HepG2 (cell line): ENCODE measurements around the gene RRBP1. TPM values are rescaled to one million over a fixed set of nuclear protein-coding genes. Genes with fewer than 3 reads are reported as not detected.

Source experiments
- RAD51 ChIP-seq: fragments of 450-650 bp; IDR thresholded peaks from 2 replicates; pipeline ENCODE4 v1.6.1; 2016; ENCODE audit warnings: borderline replicate concordance
- TEAD3 ChIP-seq: optimal IDR thresholded peaks from 2 replicates; pipeline ENCODE3; 2016; ENCODE audit warnings: borderline replicate concordance
- ZNF160 ChIP-seq: sonication (generic); formaldehyde crosslinking; IDR thresholded peaks from 2 replicates; pipeline ENCODE4 v1.8.0; 2022; ENCODE audit warnings: mild to moderate bottlenecking, inconsistent platforms, missing genetic modification reagents
- polyA plus RNA-seq, 8 experiments: library from polyadenylated mRNA; depleted of rRNA in 3 of 8; stranded (reverse) in 7 of 8; unstranded in 1 of 8; fragments of >200 nt; fragmentation: Illumina TruSeq in 4 of 8; extraction: Trizol in 4 of 8; gene quantifications; 2 replicates each; pipeline versions ENCODE4 v1.2.1 to v1.2.3, GENCODE V29; 2011 to 2016; ENCODE audit warnings: low read depth in 4 of 8, missing spikeins in 1 of 8, mixed read lengths in 1 of 8; ENCODE audit not compliant: insufficient read depth in 1 of 8
- total RNA-seq, 5 experiments: library from RNA; depleted of rRNA; stranded (reverse); fragments of >200 nt; fragmentation: Illumina TruSeq; extraction: Trizol; gene quantifications; 2 replicates each; pipeline ENCODE4 v1.2.3, GENCODE V29; 2016; ENCODE audit warnings: low read depth in 1 of 5
- TF ChIP-seq, protein P1 (sequence below): sonication (generic); formaldehyde crosslinking; IDR thresholded peaks from 2 replicates; pipeline ENCODE4 v1.5.0; 2020; ENCODE audit warnings: mild to moderate bottlenecking, missing genetic modification reagents, borderline replicate concordance
- TF ChIP-seq, protein P2 (sequence below), 2 experiments: sonication (generic) in 1 of 2; formaldehyde crosslinking in 1 of 2; IDR thresholded peaks; 2 replicates each; pipeline versions ENCODE4 v1.6.1 to v1.9.0; 2014 to 2022; ENCODE audit warnings: antibody characterized with exemption in 1 of 2, borderline replicate concordance in 1 of 2, inconsistent platforms in 1 of 2, low read depth in 1 of 2, missing genetic modification reagents in 1 of 2
- TF ChIP-seq, protein P3 (sequence below): sonication (generic); formaldehyde crosslinking; IDR thresholded peaks from 2 replicates; pipeline ENCODE4 v1.5.0; 2020; ENCODE audit warnings: missing genetic modification reagents
- TF ChIP-seq, protein P4 (sequence below): sonication (generic); formaldehyde crosslinking; IDR thresholded peaks from 2 replicates; pipeline ENCODE4 v1.4.0; 2020; ENCODE audit warnings: missing genetic modification reagents, borderline replicate concordance
- TF ChIP-seq, protein P5 (sequence below): IDR thresholded peaks from 2 replicates; pipeline ENCODE4 v1.6.1; 2016; ENCODE audit warnings: missing biosample characterization, missing genetic modification reagents, low read depth
- TF ChIP-seq, protein P6 (sequence below): sonication (generic); formaldehyde crosslinking; IDR thresholded peaks from 2 replicates; pipeline ENCODE4 v1.8.1; 2023; ENCODE audit warnings: mild to moderate bottlenecking, moderate library complexity, missing genetic modification reagents

Gene RRBP1
- total and polyA plus RNA-seq, 2 of the 13 experiments (the other 11 are each of a cell fraction or from before 2014, with no cell fraction given), result 150 to 222 TPM

DNA sequence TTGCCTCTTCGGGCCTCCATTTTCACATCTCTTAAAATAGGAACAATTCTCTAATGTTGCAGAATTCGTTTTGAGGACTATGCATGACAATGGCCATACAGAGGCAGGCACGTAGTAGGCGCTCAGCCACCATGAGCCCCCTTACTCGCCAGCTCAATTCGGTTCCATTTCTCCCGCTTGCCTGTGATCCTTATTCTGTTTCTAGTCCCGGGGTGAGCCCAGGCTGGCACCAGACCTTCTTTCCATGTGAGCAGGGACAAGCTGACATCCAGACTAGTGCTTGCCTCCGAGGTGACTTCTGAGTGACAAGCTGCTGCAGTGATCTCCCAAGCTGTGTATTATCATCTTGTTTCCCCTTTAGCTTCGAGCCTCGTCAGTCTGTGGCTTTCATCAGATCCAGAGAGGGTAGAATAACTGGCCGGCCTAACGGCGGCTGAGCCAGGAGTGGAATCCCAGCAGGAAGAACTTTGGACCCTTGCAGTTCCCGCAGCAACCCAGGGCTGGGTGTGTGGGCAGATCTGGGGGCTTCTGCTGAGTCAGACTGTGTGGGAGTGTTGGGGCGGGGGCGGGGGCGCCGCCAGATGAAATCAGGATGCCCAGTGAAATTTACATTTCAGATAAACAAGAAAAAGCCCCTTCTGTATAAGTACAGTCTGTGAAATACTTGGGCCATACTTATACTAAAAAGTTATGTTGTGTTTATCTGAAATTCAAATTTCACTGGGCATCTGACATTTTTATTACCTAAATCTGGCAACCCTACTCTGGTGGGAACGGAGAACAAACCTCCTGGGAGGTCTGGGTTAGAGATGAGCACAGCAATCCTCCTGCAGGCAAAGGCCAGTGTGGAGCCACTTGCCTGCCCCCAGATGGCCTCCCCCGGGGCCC, 28.6 kb upstream of the RRBP1 start (continued):
- TF ChIP-seq, protein P1, sequence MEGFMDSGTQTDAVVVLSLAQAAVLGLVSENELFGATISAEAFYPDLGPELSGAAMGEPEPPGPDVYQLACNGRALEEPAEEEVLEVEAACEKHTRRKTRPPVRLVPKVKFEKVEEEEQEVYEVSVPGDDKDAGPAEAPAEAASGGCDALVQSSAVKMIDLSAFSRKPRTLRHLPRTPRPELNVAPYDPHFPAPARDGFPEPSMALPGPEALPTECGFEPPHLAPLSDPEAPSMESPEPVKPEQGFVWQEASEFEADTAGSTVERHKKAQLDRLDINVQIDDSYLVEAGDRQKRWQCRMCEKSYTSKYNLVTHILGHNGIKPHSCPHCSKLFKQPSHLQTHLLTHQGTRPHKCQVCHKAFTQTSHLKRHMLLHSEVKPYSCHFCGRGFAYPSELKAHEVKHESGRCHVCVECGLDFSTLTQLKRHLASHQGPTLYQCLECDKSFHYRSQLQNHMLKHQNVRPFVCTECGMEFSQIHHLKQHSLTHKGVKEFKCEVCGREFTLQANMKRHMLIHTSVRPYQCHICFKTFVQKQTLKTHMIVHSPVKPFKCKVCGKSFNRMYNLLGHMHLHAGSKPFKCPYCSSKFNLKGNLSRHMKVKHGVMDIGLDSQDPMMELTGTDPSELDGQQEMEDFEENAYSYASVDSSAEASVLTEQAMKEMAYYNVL (CRISPR knock-in tag), result peak; percentile 37; the same call in 1 of the 2 replicates
- TF ChIP-seq ZNF160 (CRISPR knock-in tag), result peak; percentile 73; the same call in 1 of the 2 replicates
- no peak for TF ChIP-seq RAD51
- TF ChIP-seq, protein P2, sequence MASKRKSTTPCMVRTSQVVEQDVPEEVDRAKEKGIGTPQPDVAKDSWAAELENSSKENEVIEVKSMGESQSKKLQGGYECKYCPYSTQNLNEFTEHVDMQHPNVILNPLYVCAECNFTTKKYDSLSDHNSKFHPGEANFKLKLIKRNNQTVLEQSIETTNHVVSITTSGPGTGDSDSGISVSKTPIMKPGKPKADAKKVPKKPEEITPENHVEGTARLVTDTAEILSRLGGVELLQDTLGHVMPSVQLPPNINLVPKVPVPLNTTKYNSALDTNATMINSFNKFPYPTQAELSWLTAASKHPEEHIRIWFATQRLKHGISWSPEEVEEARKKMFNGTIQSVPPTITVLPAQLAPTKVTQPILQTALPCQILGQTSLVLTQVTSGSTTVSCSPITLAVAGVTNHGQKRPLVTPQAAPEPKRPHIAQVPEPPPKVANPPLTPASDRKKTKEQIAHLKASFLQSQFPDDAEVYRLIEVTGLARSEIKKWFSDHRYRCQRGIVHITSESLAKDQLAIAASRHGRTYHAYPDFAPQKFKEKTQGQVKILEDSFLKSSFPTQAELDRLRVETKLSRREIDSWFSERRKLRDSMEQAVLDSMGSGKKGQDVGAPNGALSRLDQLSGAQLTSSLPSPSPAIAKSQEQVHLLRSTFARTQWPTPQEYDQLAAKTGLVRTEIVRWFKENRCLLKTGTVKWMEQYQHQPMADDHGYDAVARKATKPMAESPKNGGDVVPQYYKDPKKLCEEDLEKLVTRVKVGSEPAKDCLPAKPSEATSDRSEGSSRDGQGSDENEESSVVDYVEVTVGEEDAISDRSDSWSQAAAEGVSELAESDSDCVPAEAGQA (IDR thresholded peaks at IDR 0.05; ENCODE audit: low read depth), result 0 out of 2 replicates have a peak, but pooled peaks have one; percentile 41
- TF ChIP-seq, protein P2 (CRISPR knock-in tag; IDR thresholded peaks at IDR 0.05; ENCODE audit: borderline replicate concordance), result peak; percentile 82; the same call in 1 of the 2 replicates
- TF ChIP-seq, protein P3, sequence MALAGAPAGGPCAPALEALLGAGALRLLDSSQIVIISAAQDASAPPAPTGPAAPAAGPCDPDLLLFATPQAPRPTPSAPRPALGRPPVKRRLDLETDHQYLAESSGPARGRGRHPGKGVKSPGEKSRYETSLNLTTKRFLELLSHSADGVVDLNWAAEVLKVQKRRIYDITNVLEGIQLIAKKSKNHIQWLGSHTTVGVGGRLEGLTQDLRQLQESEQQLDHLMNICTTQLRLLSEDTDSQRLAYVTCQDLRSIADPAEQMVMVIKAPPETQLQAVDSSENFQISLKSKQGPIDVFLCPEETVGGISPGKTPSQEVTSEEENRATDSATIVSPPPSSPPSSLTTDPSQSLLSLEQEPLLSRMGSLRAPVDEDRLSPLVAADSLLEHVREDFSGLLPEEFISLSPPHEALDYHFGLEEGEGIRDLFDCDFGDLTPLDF (CRISPR knock-in tag), result peak; percentile 40; the same call in 1 of the 2 replicates
- TF ChIP-seq, protein P4, sequence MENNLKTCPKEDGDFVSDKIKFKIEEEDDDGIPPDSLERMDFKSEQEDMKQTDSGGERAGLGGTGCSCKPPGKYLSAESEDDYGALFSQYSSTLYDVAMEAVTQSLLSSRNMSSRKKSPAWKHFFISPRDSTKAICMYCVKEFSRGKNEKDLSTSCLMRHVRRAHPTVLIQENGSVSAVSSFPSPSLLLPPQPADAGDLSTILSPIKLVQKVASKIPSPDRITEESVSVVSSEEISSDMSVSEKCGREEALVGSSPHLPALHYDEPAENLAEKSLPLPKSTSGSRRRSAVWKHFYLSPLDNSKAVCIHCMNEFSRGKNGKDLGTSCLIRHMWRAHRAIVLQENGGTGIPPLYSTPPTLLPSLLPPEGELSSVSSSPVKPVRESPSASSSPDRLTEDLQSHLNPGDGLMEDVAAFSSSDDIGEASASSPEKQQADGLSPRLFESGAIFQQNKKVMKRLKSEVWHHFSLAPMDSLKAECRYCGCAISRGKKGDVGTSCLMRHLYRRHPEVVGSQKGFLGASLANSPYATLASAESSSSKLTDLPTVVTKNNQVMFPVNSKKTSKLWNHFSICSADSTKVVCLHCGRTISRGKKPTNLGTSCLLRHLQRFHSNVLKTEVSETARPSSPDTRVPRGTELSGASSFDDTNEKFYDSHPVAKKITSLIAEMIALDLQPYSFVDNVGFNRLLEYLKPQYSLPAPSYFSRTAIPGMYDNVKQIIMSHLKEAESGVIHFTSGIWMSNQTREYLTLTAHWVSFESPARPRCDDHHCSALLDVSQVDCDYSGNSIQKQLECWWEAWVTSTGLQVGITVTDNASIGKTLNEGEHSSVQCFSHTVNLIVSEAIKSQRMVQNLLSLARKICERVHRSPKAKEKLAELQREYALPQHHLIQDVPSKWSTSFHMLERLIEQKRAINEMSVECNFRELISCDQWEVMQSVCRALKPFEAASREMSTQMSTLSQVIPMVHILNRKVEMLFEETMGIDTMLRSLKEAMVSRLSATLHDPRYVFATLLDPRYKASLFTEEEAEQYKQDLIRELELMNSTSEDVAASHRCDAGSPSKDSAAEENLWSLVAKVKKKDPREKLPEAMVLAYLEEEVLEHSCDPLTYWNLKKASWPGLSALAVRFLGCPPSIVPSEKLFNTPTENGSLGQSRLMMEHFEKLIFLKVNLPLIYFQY (CRISPR knock-in tag), result peak; percentile 38; the same call in 1 of the 2 replicates
- TF ChIP-seq, protein P5, sequence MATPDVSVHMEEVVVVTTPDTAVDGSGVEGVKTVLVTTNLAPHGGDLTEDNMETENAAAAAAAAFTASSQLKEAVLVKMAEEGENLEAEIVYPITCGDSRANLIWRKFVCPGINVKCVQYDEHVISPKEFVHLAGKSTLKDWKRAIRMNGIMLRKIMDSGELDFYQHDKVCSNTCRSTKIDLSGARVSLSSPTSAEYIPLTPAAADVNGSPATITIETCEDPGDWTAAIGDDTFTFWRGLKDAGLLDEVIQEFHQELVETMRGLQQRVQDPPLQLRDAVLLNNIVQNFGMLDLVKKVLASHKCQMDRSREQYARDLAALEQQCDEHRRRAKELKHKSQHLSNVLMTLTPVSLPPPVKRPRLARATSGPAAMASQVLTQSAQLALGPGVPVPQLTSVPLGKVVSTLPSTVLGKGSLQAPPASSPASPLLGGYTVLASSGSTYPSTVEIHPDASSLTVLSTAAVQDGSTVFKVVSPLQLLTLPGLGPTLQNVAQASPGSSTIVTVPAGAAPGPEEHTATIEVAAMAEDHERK (CRISPR knock-in tag), result no peak
- peak; percentile 64 for TF ChIP-seq TEAD3 (CRISPR knock-in tag)
- TF ChIP-seq, protein P6, sequence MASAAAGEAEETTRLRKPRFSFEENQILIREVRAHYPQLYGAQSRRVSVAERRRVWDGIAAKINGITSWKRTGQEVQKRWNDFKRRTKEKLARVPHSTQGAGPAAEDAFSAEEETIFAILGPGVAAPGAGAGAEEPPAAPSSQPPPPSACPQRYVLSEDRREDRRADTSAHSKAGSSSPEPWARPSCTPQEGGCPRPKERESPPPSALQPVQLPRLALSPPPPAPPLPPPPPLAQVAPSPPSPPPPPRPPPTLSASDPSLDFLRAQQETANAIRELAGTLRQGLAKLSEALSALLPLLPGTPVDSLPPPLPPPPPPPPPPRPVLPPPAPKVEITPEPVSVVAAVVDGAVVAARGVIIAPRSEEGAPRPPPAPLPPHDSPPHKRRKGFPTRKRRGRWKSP (CRISPR knock-in tag), result peak; percentile 73
